ENCODE measurements around the gene AMPH. TPM values are rescaled to one million over a fixed set of nuclear protein-coding genes. Genes with fewer than 3 reads are reported as not detected.

AMPH gene
- total and polyA plus RNA-seq, 2 of the 4 experiments (the other 2 are of a cell fraction) = 3.9 to 4.8 TPM

DNA sequence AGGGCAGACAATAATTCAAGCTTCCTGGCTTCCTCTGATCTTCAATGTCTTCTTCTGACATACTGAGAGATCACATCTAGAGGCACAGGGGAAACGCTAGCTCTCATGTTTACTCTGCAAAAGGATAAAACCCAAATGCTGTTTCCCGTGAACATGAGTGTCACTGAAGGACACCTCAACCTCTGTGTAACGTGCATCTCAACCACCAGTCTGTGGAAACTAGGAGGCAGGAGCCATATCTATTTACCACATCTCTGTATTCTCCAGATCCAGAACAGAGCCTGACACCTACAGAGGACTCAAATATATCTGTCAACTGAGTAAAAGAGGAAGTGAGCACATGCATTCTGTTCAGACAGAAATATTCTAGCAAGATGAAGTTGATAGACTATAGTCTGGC, 217.4 kb downstream of the AMPH start:
- Histone ChIP-seq H4K5ac (ENCODE audit: low read depth, low read length) (no peak overlapping the region), H3K56ac (ENCODE audit: extremely low read depth, insufficient read depth, low read length) (no peak overlapping the region), H2AK9ac (replicated peaks; ENCODE audit: low read depth, low read length, poor library complexity) (no peak overlapping the region), H3K18ac (ENCODE audit: low read depth, low read length) (no peak overlapping the region), H3K14ac (replicated peaks; ENCODE audit: low read depth, low read length) (no peak overlapping the region), H3K79me1 (ENCODE audit: low read depth in 1 of 2, low read length in 2 of 2) (no peaks in the 10 kb centered on the region), H3K27me3 (ENCODE audit: control insufficient read depth, insufficient read depth, low read length) (no peaks in the 10 kb centered on the region), H3K23ac (ENCODE audit: low read depth, low read length) (no peak overlapping the region), H2AK5ac (ENCODE audit: low read depth, low read length) (no peak overlapping the region), H3K4me1 (ENCODE audit: control insufficient read depth, insufficient read depth, low read length) (no peaks in the 10 kb centered on the region), H3K4me2 (ENCODE audit: low read depth, low read length) (no peak overlapping the region), H3K9me1 (ENCODE audit: insufficient read depth, low read length) (no peaks in the 10 kb centered on the region), H4K8ac (ENCODE audit: low read depth in 2 of 2, low read length in 2 of 2) (no peak overlapping the region), H2BK5ac (ENCODE audit: low read depth, low read length, poor library complexity, severe bottlenecking) (no peak overlapping the region), H3K9ac (ENCODE audit: low read depth, low read length) (no peak overlapping the region), H2BK120ac (ENCODE audit: low read depth, low read length) (no peak overlapping the region), H3K9me3 (ENCODE audit: control insufficient read depth, insufficient read depth, low read length) (no peaks in the 10 kb centered on the region), H2BK15ac (ENCODE audit: low read depth, low read length) (no peak overlapping the region), H2AFZ (replicated peaks; ENCODE audit: low read length, poor library complexity) (no peak overlapping the region), H2BK20ac (ENCODE audit: low read depth, low read length) (no peak overlapping the region), H3K4ac (ENCODE audit: low read depth, low read length) (no peak overlapping the region), H3K4me3 (ENCODE audit: insufficient read depth, low read depth, low read length) (no peak overlapping the region), H3K36me3 (ENCODE audit: control insufficient read depth, insufficient read depth, low read length) (no peaks in the 10 kb centered on the region), H4K20me1 (ENCODE audit: insufficient read depth, low read length) (no peaks in the 10 kb centered on the region), H3K27ac (ENCODE audit: insufficient read depth, low read length) (no peak overlapping the region), H4K91ac (ENCODE audit: insufficient read depth, low read depth, low read length) (no peak overlapping the region)
- no peak for DNase-seq
- dilution Hi-C loops (cut with HindIII; ENCODE audit: low sequenced_read_pairs, unreplicated experiment) (no loop called here), in situ Hi-C loops (cut with MboI; ENCODE audit: low sequenced_read_pairs) (loop anchor here (25.0 kb wide), 1 partner anchor 1099 kb away; no protein-coding TSS in a partner anchor), intact Hi-C loops (cut with micrococcal nuclease) (no loop called here)
- no peak for ATAC-seq (ENCODE audit: low read depth)
- POLR2A ChIA-PET (ENCODE audit: unreplicated experiment) = no interaction called here
- CTCF ChIA-PET = no interaction called here
- WGBS, 2 experiments (ENCODE audit: extremely low coverage in 2 of 2, insufficient read length in 1 of 2) = no CpG with 5 or more reads among the region's 3 CpGs
- no TSS peak for BruUV-seq (replicated peaks)
- TF ChIP-seq MAZ (IDR thresholded peaks at IDR 0.05; ENCODE audit: borderline replicate concordance, low read depth, low read length) (no peak), RCOR1 (IDR thresholded peaks at IDR 0.05; ENCODE audit: insufficient replicate concordance, low read length) (no peak), RAD21 (IDR thresholded peaks at IDR 0.05; ENCODE audit: low read length) (no peak), MXI1 (IDR thresholded peaks at IDR 0.05; ENCODE audit: borderline replicate concordance, low read depth, low read length) (no peak), CHD1 (IDR thresholded peaks at IDR 0.05; ENCODE audit: low read depth, low read length) (no peak), SMC3 (IDR thresholded peaks at IDR 0.05; ENCODE audit: low read depth, low read length) (no peak), MAFK (IDR thresholded peaks at IDR 0.05; ENCODE audit: low read depth, low read length) (no peak), FOS (IDR thresholded peaks at IDR 0.05; ENCODE audit: low read depth, low read length) (no peak), NFE2L2 (IDR thresholded peaks at IDR 0.05; ENCODE audit: low read depth, low read length) (no peak)
- TF ChIP-seq, protein P1, sequence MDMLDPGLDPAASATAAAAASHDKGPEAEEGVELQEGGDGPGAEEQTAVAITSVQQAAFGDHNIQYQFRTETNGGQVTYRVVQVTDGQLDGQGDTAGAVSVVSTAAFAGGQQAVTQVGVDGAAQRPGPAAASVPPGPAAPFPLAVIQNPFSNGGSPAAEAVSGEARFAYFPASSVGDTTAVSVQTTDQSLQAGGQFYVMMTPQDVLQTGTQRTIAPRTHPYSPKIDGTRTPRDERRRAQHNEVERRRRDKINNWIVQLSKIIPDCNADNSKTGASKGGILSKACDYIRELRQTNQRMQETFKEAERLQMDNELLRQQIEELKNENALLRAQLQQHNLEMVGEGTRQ (IDR thresholded peaks at IDR 0.05; ENCODE audit: low read depth, low read length) = no peak
- TF ChIP-seq, protein P2, sequence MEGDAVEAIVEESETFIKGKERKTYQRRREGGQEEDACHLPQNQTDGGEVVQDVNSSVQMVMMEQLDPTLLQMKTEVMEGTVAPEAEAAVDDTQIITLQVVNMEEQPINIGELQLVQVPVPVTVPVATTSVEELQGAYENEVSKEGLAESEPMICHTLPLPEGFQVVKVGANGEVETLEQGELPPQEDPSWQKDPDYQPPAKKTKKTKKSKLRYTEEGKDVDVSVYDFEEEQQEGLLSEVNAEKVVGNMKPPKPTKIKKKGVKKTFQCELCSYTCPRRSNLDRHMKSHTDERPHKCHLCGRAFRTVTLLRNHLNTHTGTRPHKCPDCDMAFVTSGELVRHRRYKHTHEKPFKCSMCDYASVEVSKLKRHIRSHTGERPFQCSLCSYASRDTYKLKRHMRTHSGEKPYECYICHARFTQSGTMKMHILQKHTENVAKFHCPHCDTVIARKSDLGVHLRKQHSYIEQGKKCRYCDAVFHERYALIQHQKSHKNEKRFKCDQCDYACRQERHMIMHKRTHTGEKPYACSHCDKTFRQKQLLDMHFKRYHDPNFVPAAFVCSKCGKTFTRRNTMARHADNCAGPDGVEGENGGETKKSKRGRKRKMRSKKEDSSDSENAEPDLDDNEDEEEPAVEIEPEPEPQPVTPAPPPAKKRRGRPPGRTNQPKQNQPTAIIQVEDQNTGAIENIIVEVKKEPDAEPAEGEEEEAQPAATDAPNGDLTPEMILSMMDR (conservative IDR thresholded peaks at IDR 0.05; ENCODE audit: low read depth, low read length) = no peak
- TF ChIP-seq, protein P3, sequence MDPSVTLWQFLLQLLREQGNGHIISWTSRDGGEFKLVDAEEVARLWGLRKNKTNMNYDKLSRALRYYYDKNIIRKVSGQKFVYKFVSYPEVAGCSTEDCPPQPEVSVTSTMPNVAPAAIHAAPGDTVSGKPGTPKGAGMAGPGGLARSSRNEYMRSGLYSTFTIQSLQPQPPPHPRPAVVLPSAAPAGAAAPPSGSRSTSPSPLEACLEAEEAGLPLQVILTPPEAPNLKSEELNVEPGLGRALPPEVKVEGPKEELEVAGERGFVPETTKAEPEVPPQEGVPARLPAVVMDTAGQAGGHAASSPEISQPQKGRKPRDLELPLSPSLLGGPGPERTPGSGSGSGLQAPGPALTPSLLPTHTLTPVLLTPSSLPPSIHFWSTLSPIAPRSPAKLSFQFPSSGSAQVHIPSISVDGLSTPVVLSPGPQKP (IDR thresholded peaks at IDR 0.05; ENCODE audit: borderline replicate concordance, low read depth, low read length) = no peak
